Tibial nerve (tissue), 4 donors: ENCODE measurements around the gene SNAPC2. TPM values are rescaled to one million over a fixed set of nuclear protein-coding genes. Genes with fewer than 3 reads are reported as not detected.

Source experiments
- DNase-seq, 2 donors: peaks; one replicate each; pipeline ENCODE4 v3.0.0-alpha.2; 2019; ENCODE audit warnings: low spot score in 2 of 2
- H3K27ac ChIP-seq, 4 donors: fragments of 200-600 bp; sonication (generic) in 3 of 4; one replicate each; pipeline ENCODE4 v1.5.1; 2017 to 2019; ENCODE audit warnings: mild to moderate bottlenecking in 1 of 4
- H3K27me3 ChIP-seq, 2 donors: fragments of 200-600 bp; sonication (generic) in 1 of 2; one replicate each; pipeline versions ENCODE4 v1.5.1 to v1.6.0; 2017 to 2019
- H3K36me3 ChIP-seq, 3 donors: fragments of 200-600 bp; sonication (generic); one replicate each; pipeline ENCODE4 v1.5.1; 2018 to 2019
- H3K4me1 ChIP-seq, 4 donors: fragments of 200-600 bp; sonication (generic) in 3 of 4; one replicate each; pipeline ENCODE4 v1.5.1; 2017 to 2019
- H3K4me3 ChIP-seq, 4 donors: fragments of 200-600 bp; sonication (generic) in 3 of 4; one replicate each; pipeline ENCODE4 v1.5.1; 2017 to 2019; ENCODE audit warnings: mild to moderate bottlenecking in 1 of 4, moderate library complexity in 1 of 4
- H3K9me3 ChIP-seq, 4 donors: fragments of 200-600 bp; sonication (generic) in 3 of 4; one replicate each; pipeline ENCODE4 v1.5.1; 2017 to 2019
- EP300 ChIP-seq, 2 donors: sonication (generic); formaldehyde crosslinking; IDR thresholded peaks; one replicate each; pipeline ENCODE4 v1.6.1; 2017; ENCODE audit warnings: antibody characterized with exemption in 2 of 2, mild to moderate bottlenecking in 1 of 2
- POLR2A ChIP-seq, 2 donors: fragments of 450-650 bp; IDR thresholded peaks; one replicate each; pipeline ENCODE4 v1.6.1; 2017; ENCODE audit warnings: antibody characterized with exemption in 2 of 2, mild to moderate bottlenecking in 2 of 2, moderate library complexity in 2 of 2
- WGBS, 2 donors: methylation state at CpG; one replicate each; pipeline ENCODE4 v1.1.5; 2018; 5-methylcytosine and 5-hydroxymethylcytosine counted together
- total RNA-seq, 4 donors: library from RNA; depleted of rRNA; stranded (reverse); fragments of >200 nt; gene quantifications; one replicate each; pipeline ENCODE4 v1.1.0, GENCODE V29; 2016
- TF ChIP-seq, protein P1 (sequence below), 5 experiments: fragments of 200-600 bp in 3 of 5; fragments of 450-650 bp in 2 of 5; sonication (generic) in 3 of 5; IDR thresholded peaks; one replicate each; pipeline ENCODE4 v1.5.1; 2016 to 2019; ENCODE audit warnings: antibody characterized with exemption in 5 of 5, mild to moderate bottlenecking in 3 of 5, moderate library complexity in 2 of 5

SNAPC2 gene
- total RNA-seq, 4 donors from 2014 or later: 11.6 to 26.4 (median 16.1) TPM

GRCh38 chr19:7905859-7906258, 14.3 kb upstream of the SNAPC2 start:
- H3K27ac ChIP-seq: no peak overlapping the region
- TF ChIP-seq EP300 (IDR thresholded peaks at IDR 0.05) (no peak), POLR2A (IDR thresholded peaks at IDR 0.05) (no peak)
- TF ChIP-seq, protein P1, sequence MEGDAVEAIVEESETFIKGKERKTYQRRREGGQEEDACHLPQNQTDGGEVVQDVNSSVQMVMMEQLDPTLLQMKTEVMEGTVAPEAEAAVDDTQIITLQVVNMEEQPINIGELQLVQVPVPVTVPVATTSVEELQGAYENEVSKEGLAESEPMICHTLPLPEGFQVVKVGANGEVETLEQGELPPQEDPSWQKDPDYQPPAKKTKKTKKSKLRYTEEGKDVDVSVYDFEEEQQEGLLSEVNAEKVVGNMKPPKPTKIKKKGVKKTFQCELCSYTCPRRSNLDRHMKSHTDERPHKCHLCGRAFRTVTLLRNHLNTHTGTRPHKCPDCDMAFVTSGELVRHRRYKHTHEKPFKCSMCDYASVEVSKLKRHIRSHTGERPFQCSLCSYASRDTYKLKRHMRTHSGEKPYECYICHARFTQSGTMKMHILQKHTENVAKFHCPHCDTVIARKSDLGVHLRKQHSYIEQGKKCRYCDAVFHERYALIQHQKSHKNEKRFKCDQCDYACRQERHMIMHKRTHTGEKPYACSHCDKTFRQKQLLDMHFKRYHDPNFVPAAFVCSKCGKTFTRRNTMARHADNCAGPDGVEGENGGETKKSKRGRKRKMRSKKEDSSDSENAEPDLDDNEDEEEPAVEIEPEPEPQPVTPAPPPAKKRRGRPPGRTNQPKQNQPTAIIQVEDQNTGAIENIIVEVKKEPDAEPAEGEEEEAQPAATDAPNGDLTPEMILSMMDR (IDR thresholded peaks at IDR 0.05): no peak
- no peak for DNase-seq
- H3K9me3 ChIP-seq: no peaks in the 10 kb centered on the region
- peaks cover 5 to 50% (median 9%) of the 10 kb centered on the region in 3 donors for H3K36me3 ChIP-seq
- H3K4me1 ChIP-seq: peaks cover 0 to 50% (median 16%) of the 10 kb centered on the region in 4 donors
- no peaks in the 10 kb centered on the region for H3K27me3 ChIP-seq
- 73 to 77% methylated on average over 10 of the region's 10 CpGs for WGBS, 2 donors
- no peak overlapping the region for H3K4me3 ChIP-seq

DNA sequence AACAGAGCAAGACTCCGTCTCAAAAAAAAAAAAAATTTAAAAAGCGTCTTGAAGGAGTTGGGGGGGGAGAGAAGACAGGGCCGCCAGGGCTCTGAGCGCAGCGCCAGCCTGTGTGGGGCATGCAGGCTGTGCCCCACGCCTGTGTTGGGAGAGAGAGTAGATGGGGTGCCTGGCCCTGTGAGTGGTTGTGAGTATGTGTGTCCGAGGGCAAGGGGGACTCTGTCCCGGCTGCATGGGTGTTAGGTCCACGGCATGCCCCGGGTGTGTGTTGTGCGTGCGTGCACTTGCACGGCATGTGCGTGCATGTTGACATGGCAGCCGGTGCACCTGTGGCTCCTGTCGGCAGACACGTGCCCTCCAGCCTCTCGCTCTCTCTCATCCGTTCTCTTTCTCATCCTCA, 13.0 kb upstream of the SNAPC2 start:
- H3K4me1 ChIP-seq: peaks cover 0 to 50% (median 16%) of the 10 kb centered on the region in 4 donors
- no peaks in the 10 kb centered on the region for H3K27me3 ChIP-seq
- no peak overlapping the region for H3K27ac ChIP-seq
- no peak overlapping the region for H3K4me3 ChIP-seq
- DNase-seq: no peak
- WGBS, 2 donors: 84 to 86% methylated on average over 19 of the region's 19 CpGs
- H3K9me3 ChIP-seq: no peaks in the 10 kb centered on the region
- H3K36me3 ChIP-seq: peaks cover 6 to 63% (median 19%) of the 10 kb centered on the region in 3 donors
- TF ChIP-seq EP300 (IDR thresholded peaks at IDR 0.05) (no peak), POLR2A (IDR thresholded peaks at IDR 0.05) (no peak)
- TF ChIP-seq, protein P1 (IDR thresholded peaks at IDR 0.05): no peak

DNA sequence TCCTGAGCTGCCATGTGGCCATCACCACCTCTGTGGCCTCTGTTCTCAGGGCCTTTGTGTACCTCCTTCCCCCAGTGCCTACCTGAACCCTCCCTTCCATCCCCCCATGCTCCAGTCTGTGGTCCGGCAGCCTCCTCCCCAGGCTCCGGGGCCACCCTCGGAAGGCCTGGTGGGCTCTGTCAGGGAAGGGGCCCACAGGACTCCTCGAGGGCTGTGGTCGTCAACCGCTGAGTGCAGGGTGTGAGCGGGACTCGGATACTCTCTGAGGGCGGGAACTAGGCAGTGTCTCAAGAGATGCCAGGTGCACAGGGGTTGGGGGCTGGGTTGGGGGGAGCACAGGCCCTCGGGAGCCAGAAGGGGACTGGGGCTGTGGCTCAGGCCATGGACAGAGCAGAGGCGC, 12.6 kb upstream of the SNAPC2 start:
- H3K4me1 ChIP-seq: peaks cover 0 to 48% (median 16%) of the 10 kb centered on the region in 4 donors
- H3K36me3 ChIP-seq: peaks cover 6 to 67% (median 22%) of the 10 kb centered on the region in 3 donors
- TF ChIP-seq, protein P1 (IDR thresholded peaks at IDR 0.05): no peak
- no peak for TF ChIP-seq POLR2A (IDR thresholded peaks at IDR 0.05)
- no peaks in the 10 kb centered on the region for H3K27me3 ChIP-seq
- no peak for DNase-seq
- WGBS, 2 donors: 87% methylated on average over 11 of the region's 11 CpGs
- H3K4me3 ChIP-seq: no peak overlapping the region
- H3K27ac ChIP-seq: no peak overlapping the region
- H3K9me3 ChIP-seq: no peaks in the 10 kb centered on the region

- 77 to 81% methylated on average over 14 of the region's 14 CpGs for WGBS, 2 donors
- TF ChIP-seq EP300 (IDR thresholded peaks at IDR 0.05) (no peak), POLR2A (IDR thresholded peaks at IDR 0.05) (no peak)
- TF ChIP-seq, protein P1 (IDR thresholded peaks at IDR 0.05): no peak
- no peak overlapping the region for H3K4me3 ChIP-seq
- no peaks in the 10 kb centered on the region for H3K9me3 ChIP-seq
- H3K27me3 ChIP-seq: no peaks in the 10 kb centered on the region
- peaks cover 6 to 74% (median 22%) of the 10 kb centered on the region in 3 donors for H3K36me3 ChIP-seq
- H3K27ac ChIP-seq: no peak overlapping the region
- DNase-seq: no peak
- peaks cover 0 to 41% (median 13%) of the 10 kb centered on the region in 4 donors for H3K4me1 ChIP-seq
Observed at GRCh38 chr19:7908078-7908699, 11.9 kb upstream of the SNAPC2 start.

DNA sequence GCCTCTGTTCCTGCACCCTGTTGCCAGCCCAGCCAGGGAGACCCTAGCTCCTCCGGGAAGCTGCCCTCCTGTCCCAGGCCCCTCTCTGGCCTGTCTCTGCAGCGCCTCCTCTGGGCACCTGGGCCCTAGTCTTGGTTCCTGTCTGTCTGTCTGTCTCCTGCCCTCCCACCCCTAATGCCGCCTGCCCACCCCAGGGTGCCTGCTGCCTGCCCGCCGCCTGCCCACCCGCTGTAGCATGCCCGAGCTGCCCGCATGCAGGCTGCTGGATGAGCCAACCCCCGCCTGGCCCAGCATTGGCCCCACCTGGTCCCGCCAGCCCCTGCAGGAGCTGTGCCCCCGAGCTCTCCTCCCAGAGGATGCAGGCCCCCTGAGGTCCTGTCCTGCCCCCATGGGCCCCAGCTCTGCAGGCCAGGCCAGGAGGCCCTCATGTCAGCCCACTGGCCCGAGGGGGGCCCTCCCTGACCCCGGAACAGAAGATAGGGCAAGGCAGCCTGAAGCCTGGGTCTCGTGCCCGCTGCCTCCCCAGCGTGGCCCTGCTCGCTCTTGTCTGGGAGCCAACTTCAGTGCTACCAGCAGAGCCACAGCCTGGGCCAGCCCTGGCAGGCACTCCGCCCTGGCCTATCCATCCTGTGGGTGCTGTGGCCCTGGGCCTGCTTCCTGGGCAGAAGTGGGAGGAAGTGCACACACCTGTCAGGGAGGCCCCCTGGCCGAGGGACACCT, 11.2 kb upstream of the SNAPC2 start:
- Histone ChIP-seq H3K27ac (no peak overlapping the region), H3K27me3 (no peaks in the 10 kb centered on the region), H3K4me1 (peaks cover 0 to 41% (median 13%) of the 10 kb centered on the region in 4 donors), H3K36me3 (peaks cover 6 to 81% (median 22%) of the 10 kb centered on the region in 3 donors), H3K4me3 (no peak overlapping the region), H3K9me3 (no peaks in the 10 kb centered on the region)
- 82 to 88% methylated on average over 15 to 16 of the region's 19 CpGs for WGBS, 2 donors
- no peak for DNase-seq
- no peak for TF ChIP-seq POLR2A (IDR thresholded peaks at IDR 0.05)
- no peak for TF ChIP-seq EP300 (IDR thresholded peaks at IDR 0.05)
- TF ChIP-seq, protein P1 (IDR thresholded peaks at IDR 0.05): no peak
